AG09319 (cell line): ENCODE measurements around the gene DMKN.

Experiments used
- DNase-seq: peaks from one replicate; pipeline ENCODE4 v3.0.0-alpha.2; 2010; ENCODE audit warnings: low read depth; ENCODE audit errors: extremely low read depth
- TF ChIP-seq, protein P1 (sequence below): IDR thresholded peaks from 2 replicates; pipeline ENCODE4 v1.5.1; 2011; ENCODE audit warnings: low read depth, mild to moderate bottlenecking, inconsistent platforms, low read length, moderate library complexity

Gene DMKN, protein sequence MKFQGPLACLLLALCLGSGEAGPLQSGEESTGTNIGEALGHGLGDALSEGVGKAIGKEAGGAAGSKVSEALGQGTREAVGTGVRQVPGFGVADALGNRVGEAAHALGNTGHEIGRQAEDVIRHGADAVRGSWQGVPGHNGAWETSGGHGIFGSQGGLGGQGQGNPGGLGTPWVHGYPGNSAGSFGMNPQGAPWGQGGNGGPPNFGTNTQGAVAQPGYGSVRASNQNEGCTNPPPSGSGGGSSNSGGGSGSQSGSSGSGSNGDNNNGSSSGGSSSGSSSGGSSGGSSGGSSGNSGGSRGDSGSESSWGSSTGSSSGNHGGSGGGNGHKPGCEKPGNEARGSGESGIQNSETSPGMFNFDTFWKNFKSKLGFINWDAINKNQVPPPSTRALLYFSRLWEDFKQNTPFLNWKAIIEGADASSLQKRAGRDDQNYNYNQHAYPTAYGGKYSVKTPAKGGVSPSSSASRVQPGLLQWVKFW

DNA sequence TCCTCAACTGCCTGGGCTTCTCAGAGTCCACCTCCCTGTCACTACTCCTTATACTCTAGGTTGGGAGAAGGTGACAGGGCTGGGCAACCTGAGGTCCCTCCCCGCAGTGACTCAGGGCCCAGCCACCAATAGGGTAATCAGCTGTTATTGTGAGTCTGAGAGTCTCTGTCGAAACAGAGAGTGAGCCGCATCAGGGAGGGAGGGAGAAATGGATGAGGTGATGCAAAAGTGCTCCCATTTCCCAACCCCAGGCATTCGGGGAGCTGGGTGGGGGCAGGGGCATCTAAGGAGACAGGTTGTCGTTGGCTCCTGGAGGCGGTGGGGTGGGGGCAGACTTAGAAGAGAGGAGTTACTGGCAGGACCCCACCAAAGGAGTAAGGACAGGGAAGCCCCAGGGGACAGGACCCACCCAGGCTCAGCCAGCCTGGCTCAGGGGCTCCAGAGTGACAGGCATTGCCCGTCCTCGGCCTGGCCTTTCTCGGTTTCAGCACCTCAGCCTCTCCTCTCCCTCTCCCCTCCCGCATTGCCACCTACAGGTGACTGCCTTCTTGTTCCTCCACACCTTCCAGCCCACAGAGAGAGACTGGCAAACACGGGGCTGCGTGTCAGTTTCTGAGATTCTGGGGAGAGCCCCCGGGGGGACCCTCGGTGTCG, at the start of gene DMKN:
TSS of gene DMKN (minus strand) at position 22 of the 654 bp plus-strand sequence. CDS start 174 bp downstream, outside the sequence.
- DNase-seq = no peak
- TF ChIP-seq, protein P1, sequence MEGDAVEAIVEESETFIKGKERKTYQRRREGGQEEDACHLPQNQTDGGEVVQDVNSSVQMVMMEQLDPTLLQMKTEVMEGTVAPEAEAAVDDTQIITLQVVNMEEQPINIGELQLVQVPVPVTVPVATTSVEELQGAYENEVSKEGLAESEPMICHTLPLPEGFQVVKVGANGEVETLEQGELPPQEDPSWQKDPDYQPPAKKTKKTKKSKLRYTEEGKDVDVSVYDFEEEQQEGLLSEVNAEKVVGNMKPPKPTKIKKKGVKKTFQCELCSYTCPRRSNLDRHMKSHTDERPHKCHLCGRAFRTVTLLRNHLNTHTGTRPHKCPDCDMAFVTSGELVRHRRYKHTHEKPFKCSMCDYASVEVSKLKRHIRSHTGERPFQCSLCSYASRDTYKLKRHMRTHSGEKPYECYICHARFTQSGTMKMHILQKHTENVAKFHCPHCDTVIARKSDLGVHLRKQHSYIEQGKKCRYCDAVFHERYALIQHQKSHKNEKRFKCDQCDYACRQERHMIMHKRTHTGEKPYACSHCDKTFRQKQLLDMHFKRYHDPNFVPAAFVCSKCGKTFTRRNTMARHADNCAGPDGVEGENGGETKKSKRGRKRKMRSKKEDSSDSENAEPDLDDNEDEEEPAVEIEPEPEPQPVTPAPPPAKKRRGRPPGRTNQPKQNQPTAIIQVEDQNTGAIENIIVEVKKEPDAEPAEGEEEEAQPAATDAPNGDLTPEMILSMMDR = no peak; the same call in 1 of the 2 replicates

DNA sequence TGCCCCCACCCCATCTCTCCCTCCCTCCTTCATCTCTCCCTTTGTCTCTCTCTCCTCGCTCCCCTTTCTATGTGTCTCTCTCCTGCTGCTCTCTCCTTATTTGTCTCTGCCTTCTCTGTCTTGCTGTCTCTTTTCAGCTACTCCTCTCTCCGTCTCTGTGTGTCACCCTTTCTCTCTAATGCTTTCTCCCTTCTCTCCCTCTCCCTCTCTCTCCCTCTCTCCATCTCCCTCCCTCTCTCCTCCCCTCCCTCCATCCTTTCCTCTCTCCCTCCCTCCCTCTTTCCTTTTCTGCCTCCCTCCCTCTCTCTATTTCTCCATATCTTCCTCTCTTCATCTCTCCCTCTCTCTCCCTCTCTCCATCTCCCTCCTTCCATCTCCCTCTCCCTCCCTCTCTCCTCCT, 49.3 kb upstream of the DMKN start:
- TF ChIP-seq, protein P1 = no peak
- no peak for DNase-seq

DNA sequence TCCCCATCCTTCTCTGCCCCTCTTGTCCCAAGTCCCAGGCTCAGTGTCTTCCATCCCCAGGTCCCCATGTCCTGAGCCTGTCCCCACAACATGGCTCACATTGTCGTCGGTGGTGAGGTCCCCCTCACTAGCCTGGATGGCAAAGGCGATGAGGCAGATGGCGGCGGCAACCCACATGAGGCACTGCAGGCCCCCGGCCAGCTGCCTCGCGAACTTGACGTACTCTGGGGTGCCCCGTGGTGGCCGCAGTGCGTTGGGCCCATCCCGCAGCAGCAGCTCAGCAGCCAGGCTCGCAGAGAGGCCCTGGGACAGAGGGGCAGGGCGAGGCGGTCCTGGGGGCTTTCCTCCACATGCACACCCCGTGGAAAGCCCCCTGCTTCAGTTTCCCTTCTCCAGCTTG, 48.9 kb upstream of the DMKN start:
- no peak for DNase-seq
- TF ChIP-seq, protein P1 = no peak

DNA sequence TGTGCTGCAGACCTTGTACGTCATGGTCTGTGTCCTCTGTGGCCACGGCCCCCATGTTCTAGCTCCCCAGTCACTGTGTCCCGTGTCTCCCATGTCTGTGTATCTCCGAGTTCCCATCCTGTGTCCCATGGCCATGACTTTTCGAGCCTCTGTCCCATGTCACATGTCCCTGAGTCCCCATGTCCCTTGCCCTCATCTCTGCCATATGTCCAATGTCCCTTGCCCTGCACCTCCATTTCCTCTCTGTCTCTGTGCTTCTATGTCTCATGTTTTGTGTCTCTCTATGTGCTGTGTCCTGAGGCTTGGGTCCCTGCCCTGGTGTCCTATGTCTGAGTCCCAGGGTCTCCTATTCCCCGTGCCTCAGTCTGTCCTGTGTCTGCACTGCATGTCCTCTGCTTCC, 48.0 kb upstream of the DMKN start:
- TF ChIP-seq, protein P1 = no peak
- DNase-seq = no peak

DNA sequence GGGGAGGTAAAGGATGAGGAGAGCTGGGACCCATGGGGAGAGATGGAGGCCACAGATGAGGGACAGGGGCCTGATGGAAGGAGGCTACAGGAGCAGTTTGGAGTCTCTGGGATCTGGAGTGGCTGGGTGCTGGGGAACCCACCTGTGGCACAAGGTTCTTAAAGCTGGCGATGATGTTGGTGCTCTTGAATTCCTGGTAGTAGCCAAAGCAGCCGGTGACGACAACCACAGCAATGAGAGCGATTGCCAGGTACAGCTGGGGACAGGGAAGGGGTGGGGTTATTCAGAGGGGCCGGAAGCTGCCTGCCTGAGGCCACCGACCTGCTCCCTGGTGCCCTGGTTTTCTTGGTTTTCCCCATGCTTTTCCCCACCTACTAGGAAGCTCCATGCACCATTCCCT, 47.2 kb upstream of the DMKN start:
- DNase-seq = no peak
- TF ChIP-seq, protein P1 = no peak

DNA sequence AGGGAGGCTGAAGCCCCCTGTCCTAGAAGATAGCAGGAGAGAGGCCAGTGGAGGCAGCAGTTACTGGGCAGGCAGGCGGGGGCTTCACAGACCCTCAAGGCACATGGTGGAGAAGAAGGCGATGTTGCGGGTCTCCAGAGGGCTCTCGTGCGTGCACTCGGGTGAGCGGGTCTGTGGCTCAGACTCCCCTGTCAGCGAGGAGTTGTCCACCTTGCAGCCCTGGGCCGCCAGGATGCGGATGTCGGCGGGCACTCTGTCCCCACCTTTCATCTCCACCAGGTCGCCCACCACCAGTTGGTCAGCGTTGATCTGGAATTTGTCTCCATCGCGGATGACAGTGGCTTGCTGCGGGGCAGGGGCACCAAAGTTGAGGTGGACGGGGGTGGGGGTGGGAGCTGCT, 46.8 kb upstream of the DMKN start:
- no peak for DNase-seq
- TF ChIP-seq, protein P1 = no peak

DNA sequence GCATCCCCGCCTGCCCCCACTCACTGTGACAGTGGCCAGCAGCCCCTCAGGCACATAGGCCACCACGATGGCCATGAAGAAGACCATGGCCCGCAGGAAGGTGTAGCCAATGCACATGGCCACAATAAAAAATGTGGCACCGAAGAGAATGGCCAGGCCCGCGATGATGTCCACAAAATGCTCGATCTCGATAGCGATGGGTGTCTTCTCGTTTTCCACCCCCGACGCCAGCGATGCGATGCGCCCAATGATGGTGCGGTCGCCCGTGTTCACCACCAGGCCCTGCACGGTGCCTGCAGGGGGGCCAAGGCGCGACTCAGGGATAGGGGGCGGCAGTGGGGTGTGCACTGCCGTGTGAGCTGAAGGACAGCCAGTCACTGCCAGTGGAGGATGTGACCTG, 46.3 kb upstream of the DMKN start:
- DNase-seq = no peak
- TF ChIP-seq, protein P1 = no peak
